ENCODE results near the gene RNF2. TPM values are rescaled to one million over a fixed set of nuclear protein-coding genes. Genes with fewer than 3 reads are reported as not detected.
"Not testable (repeated sequence)": the region's sequence is repeated elsewhere in the genome, so short reads cannot be mapped to it uniquely, and the experiment has no call there.

Gene RNF2
- 24.1 and 24.4 TPM in 2 replicates for total RNA-seq

DNA sequence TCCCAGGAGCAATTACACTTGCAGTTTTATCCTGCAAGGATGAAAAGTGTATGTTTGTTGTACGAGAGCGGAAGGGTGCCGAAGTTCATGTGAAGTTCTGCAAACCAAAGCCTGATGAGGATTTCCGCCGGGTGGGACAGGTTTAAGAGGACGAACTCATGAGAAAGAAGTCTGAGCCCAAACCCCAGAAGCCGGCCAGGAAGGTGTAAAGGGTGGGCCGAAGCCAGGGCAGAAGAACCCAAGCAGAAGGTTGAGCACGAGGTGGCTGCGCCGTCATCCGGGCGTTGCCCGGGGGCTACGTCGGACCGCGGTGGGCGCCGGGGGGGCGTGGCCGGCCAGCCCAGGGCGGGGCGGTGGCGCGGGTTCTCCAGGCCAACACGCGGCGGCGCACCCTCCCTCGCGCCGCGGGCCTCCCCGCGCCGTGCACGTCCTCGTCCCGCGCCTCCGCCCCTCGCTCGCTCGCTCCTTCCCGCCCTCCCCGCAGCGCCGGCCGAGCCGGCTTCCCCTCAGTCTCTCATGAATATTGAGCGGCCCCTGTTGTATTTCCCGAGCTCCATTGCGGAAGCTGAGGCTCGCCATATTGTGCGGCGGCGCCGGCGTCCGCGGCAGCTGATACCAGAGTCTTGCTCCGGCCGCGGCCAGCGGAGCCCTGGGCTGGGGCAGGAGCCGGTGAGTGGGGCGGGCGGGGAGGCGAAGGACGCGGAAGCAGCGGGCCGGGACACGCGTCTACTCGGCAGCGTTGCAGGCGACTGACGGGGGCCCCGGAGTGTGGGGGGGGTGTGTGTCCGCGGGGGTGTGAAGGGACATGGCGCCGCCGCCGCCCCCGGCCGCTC, at the start of gene RNF2:
Gene RNF2 (plus strand): TSS at position 578 of the 833 bp plus-strand sequence. CDS start 41,996 bp downstream, outside the sequence.
- DNase-seq (ENCODE audit: low spot score): peak; percentile 65
- Mint-ChIP-seq H3K9me3 (no peaks in the 10 kb centered on the region), H3K27me3 (ENCODE audit: insufficient read depth) (peaks cover 15% of the 10 kb centered on the region), H3K27ac (peak within 1 kb of the TSS; percentile 82), H3K4me1 (ENCODE audit: low read depth) (peaks cover 29% of the 10 kb centered on the region), H3K36me3 (ENCODE audit: low read depth) (peaks cover 1% of the 10 kb centered on the region), H3K4me3 (peak within 1 kb of the TSS; percentile 89)
- intact Hi-C loops (cut with micrococcal nuclease): loop anchor here (1.0 to 10.0 kb wide), 10 partner anchors 72 to 1410 kb away; partner anchors contain the start of genes ARPC5, IVNS1ABP and SWT1

DNA sequence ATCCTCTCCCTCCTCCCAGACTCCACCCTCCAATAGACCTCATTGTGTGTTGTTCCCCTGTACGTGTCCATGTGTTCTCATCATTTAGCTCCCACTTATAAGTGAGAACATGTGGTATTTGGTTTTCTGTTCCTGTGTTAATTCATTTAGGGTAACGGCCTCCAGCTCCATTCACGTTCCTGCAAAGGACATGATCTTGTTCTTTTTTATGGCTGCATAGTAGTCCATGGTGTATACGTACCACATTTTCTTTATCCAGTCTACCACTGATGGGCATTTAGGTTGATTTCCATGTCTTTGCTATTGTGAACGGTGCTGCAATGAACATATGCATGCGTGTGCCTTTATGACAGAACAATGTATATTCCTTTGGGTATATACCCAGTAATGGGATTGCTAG, 45.4 kb upstream of the RNF2 start:
- H3K36me3 Mint-ChIP-seq (ENCODE audit: low read depth); DNase-seq (ENCODE audit: low spot score); H3K27me3 Mint-ChIP-seq (ENCODE audit: insufficient read depth); H3K4me1 Mint-ChIP-seq (ENCODE audit: low read depth); intact Hi-C loops (cut with micrococcal nuclease); H3K27ac Mint-ChIP-seq; H3K4me3 Mint-ChIP-seq; H3K9me3 Mint-ChIP-seq: not testable (repeated sequence)

DNA sequence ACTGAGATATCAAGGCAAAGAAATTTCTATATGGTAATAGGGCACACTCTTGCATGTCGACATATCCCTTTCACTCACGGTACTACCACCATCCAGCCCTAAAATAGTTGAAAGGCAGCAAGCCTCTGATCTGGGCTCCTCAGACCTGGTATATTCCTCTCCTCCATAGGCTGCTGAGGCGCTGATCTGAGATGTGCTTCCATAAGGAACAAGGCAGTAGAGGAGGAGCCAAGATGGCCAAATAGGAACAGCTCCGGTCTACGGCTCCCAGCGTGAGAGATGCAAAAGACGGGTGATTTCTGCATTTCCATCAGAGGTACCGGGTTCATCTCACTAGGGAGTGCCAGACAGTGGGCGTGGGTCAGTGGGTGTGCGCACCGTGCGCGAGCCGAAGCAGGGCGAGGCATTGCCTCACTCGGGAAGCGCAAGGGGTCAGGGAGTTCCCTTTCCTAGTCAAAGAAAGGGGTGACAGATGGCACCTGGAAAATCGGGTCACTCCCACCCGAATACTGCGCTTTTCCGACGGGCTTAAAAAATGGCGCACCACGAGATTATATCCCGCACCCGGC, 44.0 kb upstream of the RNF2 start:
- DNase-seq (ENCODE audit: low spot score); H3K4me1 Mint-ChIP-seq (ENCODE audit: low read depth); intact Hi-C loops (cut with micrococcal nuclease); H3K27me3 Mint-ChIP-seq (ENCODE audit: insufficient read depth); H3K4me3 Mint-ChIP-seq; H3K36me3 Mint-ChIP-seq (ENCODE audit: low read depth); H3K9me3 Mint-ChIP-seq; H3K27ac Mint-ChIP-seq: not testable (repeated sequence)

DNA sequence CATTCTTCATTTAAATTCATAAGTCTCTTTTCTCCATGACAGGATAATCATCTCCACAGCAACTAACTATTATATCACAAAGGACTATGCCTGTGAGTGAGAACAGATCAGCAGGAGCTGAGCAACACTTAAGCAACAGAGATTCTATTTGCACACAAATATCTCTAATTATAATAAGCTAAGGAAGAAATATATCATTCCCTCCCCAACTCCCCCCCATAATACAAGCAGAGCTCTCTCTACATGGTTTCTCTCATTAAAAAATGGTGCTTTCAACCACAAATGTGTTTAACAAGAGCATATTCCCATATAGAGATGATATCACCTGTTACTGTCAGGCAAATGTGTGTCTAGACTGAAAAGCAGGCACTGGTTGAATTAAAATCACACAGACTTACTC, 36.5 kb upstream of the RNF2 start:
- DNase-seq (ENCODE audit: low spot score): no peak
- Mint-ChIP-seq H3K4me3 (no peak overlapping the region), H3K27ac (no peak overlapping the region), H3K27me3 (ENCODE audit: insufficient read depth) (peaks cover 3% of the 10 kb centered on the region), H3K9me3 (no peaks in the 10 kb centered on the region), H3K4me1 (ENCODE audit: low read depth) (no peaks in the 10 kb centered on the region), H3K36me3 (ENCODE audit: low read depth) (no peaks in the 10 kb centered on the region)
- intact Hi-C loops (cut with micrococcal nuclease): no loop called here

DNA sequence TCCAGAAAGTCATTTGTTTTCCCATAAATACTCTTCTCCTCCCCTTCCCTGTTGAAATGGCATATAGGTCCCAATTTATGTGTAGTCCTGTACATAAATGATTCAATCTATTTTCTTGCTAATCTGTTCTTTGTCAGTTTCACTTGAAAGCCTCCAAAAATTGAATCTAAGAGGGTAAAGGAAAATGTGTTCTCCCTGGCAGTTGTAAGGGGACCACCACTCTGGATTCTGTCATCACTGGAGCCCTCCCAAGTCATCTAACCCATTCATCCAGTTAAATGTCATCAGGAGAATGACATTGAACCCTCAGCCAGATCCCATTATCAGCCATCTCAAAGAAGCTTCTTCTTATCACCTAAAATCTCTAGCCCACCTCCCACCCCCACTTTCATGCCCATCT, 35.0 kb upstream of the RNF2 start:
- H3K4me1 Mint-ChIP-seq (ENCODE audit: low read depth): no peaks in the 10 kb centered on the region
- H3K27ac Mint-ChIP-seq: no peak overlapping the region
- no peak for DNase-seq (ENCODE audit: low spot score)

DNA sequence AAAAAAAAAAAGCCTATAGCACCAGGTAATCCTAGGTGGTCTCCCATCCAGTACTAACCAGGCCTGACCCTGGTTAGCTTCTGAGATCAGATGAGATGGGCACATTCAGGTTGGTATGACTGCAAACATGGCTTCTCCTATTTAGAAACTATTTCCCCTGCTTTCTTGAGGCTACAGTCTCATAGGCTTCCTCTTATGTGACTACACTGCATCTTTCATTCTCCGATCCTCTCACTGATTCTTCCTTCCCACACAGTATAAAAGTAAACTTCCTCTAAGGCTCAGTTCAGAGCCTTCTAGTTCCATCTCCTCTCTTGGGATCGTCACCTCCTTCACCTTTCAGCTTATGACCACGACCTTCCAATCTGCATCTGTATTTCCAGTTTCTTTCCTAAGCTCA, 30.4 kb upstream of the RNF2 start:
- intact Hi-C loops (cut with micrococcal nuclease): no loop called here
- H3K27ac Mint-ChIP-seq: no peak overlapping the region
- H3K36me3 Mint-ChIP-seq (ENCODE audit: low read depth): no peaks in the 10 kb centered on the region
- no peaks in the 10 kb centered on the region for H3K4me1 Mint-ChIP-seq (ENCODE audit: low read depth)
- peaks cover 6% of the 10 kb centered on the region for H3K27me3 Mint-ChIP-seq (ENCODE audit: insufficient read depth)
- DNase-seq (ENCODE audit: low spot score): no peak
- H3K9me3 Mint-ChIP-seq: no peaks in the 10 kb centered on the region
- H3K4me3 Mint-ChIP-seq: no peak overlapping the region

More for the DNA sequence above, 35.0 kb upstream of the RNF2 start:
- Mint-ChIP-seq H3K27me3 (ENCODE audit: insufficient read depth) (peaks cover 3% of the 10 kb centered on the region), H3K4me3 (no peak overlapping the region), H3K9me3 (no peaks in the 10 kb centered on the region), H3K36me3 (ENCODE audit: low read depth) (no peaks in the 10 kb centered on the region)
- intact Hi-C loops (cut with micrococcal nuclease): no loop called here

DNA sequence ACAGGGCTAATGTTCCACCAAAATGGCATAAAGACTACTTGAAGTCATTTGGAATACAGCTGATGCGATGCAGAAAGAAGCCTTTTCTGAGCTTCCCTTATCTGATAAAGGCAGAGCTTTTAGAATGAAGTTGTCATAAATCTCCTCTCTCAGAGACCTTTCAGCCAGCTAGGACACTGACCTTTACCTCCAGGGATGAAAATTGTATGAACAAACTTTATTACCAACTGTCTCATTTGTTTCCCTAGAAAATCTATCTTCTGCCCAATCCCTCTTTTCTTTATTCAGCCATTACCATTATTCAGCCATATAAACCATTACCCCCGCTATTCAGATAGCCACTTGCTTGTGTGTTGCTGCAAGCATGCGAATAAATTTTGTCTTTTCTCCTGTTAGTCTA, 29.7 kb upstream of the RNF2 start:
- Mint-ChIP-seq H3K4me3 (no peak overlapping the region), H3K27me3 (ENCODE audit: insufficient read depth) (peaks cover 2% of the 10 kb centered on the region), H3K27ac (no peak overlapping the region), H3K4me1 (ENCODE audit: low read depth) (no peaks in the 10 kb centered on the region), H3K9me3 (no peaks in the 10 kb centered on the region), H3K36me3 (ENCODE audit: low read depth) (no peaks in the 10 kb centered on the region)
- DNase-seq (ENCODE audit: low spot score): no peak
- intact Hi-C loops (cut with micrococcal nuclease): no loop called here

DNA sequence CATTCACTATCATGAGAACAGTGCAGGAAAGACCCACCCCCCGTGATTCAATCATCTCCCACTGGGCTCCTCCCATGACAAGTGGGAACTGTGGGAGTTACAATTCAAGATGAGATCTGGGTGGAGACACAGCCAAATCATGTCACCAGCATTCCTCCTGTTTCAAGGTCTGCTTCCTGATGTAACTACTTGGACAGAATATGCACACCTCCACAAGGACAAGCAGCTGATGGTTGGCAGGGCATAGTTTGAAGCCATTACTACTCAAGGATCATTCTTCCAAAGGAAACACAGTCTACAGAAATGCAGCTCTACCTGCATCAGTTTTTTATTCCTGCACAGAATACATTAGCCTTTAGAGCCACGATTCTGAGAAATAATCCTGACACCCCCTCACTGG, 28.5 kb upstream of the RNF2 start:
- Mint-ChIP-seq H3K36me3 (ENCODE audit: low read depth) (no peaks in the 10 kb centered on the region), H3K4me1 (ENCODE audit: low read depth) (no peaks in the 10 kb centered on the region), H3K27me3 (ENCODE audit: insufficient read depth) (peaks cover 2% of the 10 kb centered on the region), H3K4me3 (no peak overlapping the region), H3K9me3 (no peaks in the 10 kb centered on the region), H3K27ac (no peak overlapping the region)
- no peak for DNase-seq (ENCODE audit: low spot score)
- intact Hi-C loops (cut with micrococcal nuclease): no loop called here

DNA sequence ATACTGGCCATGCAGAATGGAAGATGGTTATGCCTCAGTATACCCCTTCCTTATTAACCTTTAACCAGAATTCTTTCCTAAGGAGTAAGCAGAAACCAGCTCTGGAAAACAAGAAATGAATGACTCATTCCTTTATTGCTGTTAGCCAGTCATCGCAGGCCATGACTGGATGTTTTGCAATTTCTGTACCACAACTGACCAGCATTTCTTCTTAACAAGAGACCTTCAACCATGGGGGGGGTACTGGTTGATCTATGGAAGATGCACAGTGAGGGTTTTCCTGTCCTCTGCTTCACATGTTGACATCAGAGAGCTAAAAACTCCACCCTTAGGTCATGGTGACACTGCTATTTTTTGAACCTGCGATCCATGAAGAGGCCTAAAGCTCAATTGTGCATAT, 28.0 kb upstream of the RNF2 start:
- DNase-seq (ENCODE audit: low spot score): no peak
- no peaks in the 10 kb centered on the region for H3K4me1 Mint-ChIP-seq (ENCODE audit: low read depth)
- H3K9me3 Mint-ChIP-seq: no peaks in the 10 kb centered on the region
- intact Hi-C loops (cut with micrococcal nuclease): no loop called here
- H3K27ac Mint-ChIP-seq: no peak overlapping the region
- H3K36me3 Mint-ChIP-seq (ENCODE audit: low read depth): no peaks in the 10 kb centered on the region
- H3K27me3 Mint-ChIP-seq (ENCODE audit: insufficient read depth): peaks cover 2% of the 10 kb centered on the region
- no peak overlapping the region for H3K4me3 Mint-ChIP-seq

DNA sequence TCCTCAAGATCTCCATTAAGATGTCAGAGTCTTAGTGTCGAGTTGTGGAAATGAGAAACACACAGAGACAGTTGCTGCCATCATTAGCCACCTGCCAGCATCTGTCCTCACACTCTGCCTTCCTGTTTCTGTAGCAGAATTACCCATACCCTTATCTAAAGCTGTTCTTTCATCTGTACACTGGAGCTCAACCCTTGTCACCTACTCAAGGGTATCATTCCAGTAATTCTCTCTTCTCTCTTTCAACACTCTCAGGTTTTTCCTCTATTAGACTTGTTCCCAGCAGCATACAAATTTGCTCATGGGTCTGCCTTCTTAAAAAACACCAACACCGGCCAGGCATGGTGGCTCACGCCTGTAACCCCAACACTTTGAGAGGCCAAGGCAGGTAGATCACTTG, 27.4 kb upstream of the RNF2 start:
- Mint-ChIP-seq H3K4me3 (no peak overlapping the region), H3K9me3 (no peaks in the 10 kb centered on the region), H3K4me1 (ENCODE audit: low read depth) (no peaks in the 10 kb centered on the region), H3K27ac (no peak overlapping the region), H3K27me3 (ENCODE audit: insufficient read depth) (peaks cover 2% of the 10 kb centered on the region), H3K36me3 (ENCODE audit: low read depth) (no peaks in the 10 kb centered on the region)
- DNase-seq (ENCODE audit: low spot score): no peak
- intact Hi-C loops (cut with micrococcal nuclease): no loop called here

DNA sequence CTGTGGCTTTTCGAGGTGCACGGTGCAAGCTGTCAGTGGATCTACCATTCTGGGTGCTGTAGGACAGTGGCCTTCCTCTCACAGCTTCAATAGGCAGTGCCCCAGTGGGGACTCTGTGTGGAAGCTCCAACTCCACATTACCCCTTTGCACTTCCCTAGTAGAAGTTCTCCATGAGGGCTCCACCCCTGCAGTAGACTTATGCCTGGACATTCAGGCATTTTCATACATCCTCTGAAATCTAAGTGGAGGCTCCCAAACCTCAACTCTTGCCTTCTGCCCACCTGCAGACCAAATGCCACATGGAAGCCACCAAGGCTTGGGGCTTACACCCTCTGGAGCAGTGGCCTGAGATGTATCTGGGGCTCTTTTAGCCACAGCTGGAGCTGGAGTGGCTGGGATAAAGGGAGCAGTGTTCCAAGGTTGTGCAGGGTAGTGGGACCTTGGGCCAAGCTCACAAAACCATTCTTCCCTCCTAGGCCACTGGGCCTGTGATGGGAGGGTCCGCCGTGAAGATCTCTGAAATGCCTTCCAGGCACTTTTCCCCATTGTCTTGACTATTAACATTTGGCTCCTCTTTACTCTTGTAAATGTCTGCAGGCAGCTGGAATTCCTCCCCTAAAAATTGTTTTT, 18.0 kb upstream of the RNF2 start:
- H3K9me3 Mint-ChIP-seq: peaks cover 24% of the 10 kb centered on the region
- H3K4me3 Mint-ChIP-seq: no peak overlapping the region
- DNase-seq (ENCODE audit: low spot score): no peak
- no peak overlapping the region for H3K27ac Mint-ChIP-seq
- H3K36me3 Mint-ChIP-seq (ENCODE audit: low read depth): no peaks in the 10 kb centered on the region
- no peaks in the 10 kb centered on the region for H3K4me1 Mint-ChIP-seq (ENCODE audit: low read depth)
- H3K27me3 Mint-ChIP-seq (ENCODE audit: insufficient read depth): peaks cover 4% of the 10 kb centered on the region
- intact Hi-C loops (cut with micrococcal nuclease): no loop called here

DNA sequence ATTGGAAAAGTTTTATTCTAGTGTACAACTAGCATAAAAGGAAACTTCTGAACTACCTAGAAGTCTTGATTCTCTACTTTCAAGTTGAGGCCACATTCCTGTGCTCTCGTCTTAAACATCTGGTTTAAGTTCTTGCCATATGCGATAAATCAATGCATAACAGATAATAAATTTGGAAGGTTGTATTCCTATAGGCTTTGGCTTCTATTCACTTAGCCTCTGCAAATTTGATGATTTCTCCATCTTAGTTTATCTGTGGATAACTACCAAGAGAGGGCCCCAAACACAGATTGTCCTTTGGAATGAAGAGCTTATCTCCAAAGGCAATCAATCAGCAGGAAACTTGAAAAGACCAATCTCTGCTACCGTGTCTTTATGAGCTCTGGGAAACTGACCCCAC, 11.7 kb upstream of the RNF2 start:
- DNase-seq (ENCODE audit: low spot score): no peak
- Mint-ChIP-seq H3K27ac (no peak overlapping the region), H3K4me1 (ENCODE audit: low read depth) (no peaks in the 10 kb centered on the region), H3K9me3 (no peaks in the 10 kb centered on the region), H3K36me3 (ENCODE audit: low read depth) (no peaks in the 10 kb centered on the region), H3K27me3 (ENCODE audit: insufficient read depth) (peaks cover 18% of the 10 kb centered on the region), H3K4me3 (no peak overlapping the region)
- intact Hi-C loops (cut with micrococcal nuclease): no loop called here

DNA sequence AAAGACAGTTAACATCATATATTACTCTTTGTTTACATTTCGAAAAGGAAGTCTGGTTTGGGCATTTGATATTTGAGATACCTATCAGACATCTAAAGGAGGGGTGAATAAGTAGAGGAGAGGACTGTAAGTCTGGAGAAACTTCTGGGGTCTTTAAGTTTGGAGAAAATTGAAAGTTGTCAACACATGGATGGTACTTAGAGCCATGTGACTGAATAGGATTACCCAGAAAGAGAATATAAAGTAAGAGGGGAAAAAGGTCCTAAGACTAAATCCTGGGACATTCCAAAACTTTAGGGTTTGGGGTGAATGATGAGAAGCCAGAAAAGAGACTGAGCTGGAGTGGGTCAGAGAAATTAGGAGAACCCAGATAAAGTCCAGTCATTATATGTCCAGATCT, 10.1 kb upstream of the RNF2 start:
- Mint-ChIP-seq H3K4me1 (ENCODE audit: low read depth) (no peaks in the 10 kb centered on the region), H3K9me3 (no peaks in the 10 kb centered on the region), H3K36me3 (ENCODE audit: low read depth) (no peaks in the 10 kb centered on the region), H3K27ac (no peak overlapping the region), H3K4me3 (no peak overlapping the region), H3K27me3 (ENCODE audit: insufficient read depth) (peaks cover 16% of the 10 kb centered on the region)
- DNase-seq (ENCODE audit: low spot score): no peak
- intact Hi-C loops (cut with micrococcal nuclease): no loop called here

Data from activated T-helper 1 cell treated with anti-CD3 and anti-CD28 coated beads, Interleukin-12 subunit alpha, Interleukin-12 subunit beta, Interleukin-2, Interleukin-4 antibody, amounts not matched to agents 30 ng/mL and 10 ng/mL and 1 ng/mL, durations not matched to agents 14 hours and 24 hours and 36 hours (primary cell).